HEK293T (cell line): ENCODE measurements around the gene GARNL3.

Experiments
- CTCF ChIA-PET: fragments of 350-600 bp; formaldehyde crosslinking; extraction: SDS; loops from one replicate; lab custom pipeline; 2021; ENCODE audit warnings: antibody characterized with exemption, inconsistent platforms; lab: Yijun Ruan, JAX
- POLR2A ChIA-PET: fragments of 350-600 bp; formaldehyde crosslinking; extraction: SDS; loops from one replicate; lab custom pipeline; 2020; ENCODE audit warnings: antibody characterized with exemption, inconsistent platforms; lab: Yijun Ruan, JAX
- DNase-seq: peaks from one replicate; pipeline ENCODE4 v3.0.0; 2012; ENCODE audit warnings: mixed read lengths; ENCODE audit errors: extremely low spot score
- ARNT ChIP-seq: fragments of 450-650 bp; IDR thresholded peaks from 2 replicates; pipeline ENCODE4 v1.6.1; 2017; ENCODE audit warnings: mild to moderate bottlenecking
- BHLHE40 ChIP-seq: fragments of 450-650 bp; IDR thresholded peaks from 2 replicates; pipeline ENCODE4 v1.6.1; 2016; ENCODE audit warnings: mild to moderate bottlenecking, moderate library complexity, borderline replicate concordance
- CTBP1 ChIP-seq: fragments of 450-650 bp; IDR thresholded peaks from 2 replicates; pipeline ENCODE4 v1.6.1; 2016; ENCODE audit warnings: borderline replicate concordance
- ELF4 ChIP-seq: fragments of 450-650 bp; IDR thresholded peaks from 2 replicates; pipeline ENCODE4 v1.6.1; 2017; ENCODE audit warnings: antibody characterized with exemption
- FOXA1 ChIP-seq: fragments of 450-650 bp; IDR thresholded peaks from 2 replicates; pipeline ENCODE4 v1.6.1; 2016; ENCODE audit warnings: mild to moderate bottlenecking
- FOXK2 ChIP-seq: fragments of 450-650 bp; IDR thresholded peaks from 2 replicates; pipeline ENCODE4 v1.6.1; 2016; ENCODE audit warnings: mild to moderate bottlenecking
- FOXM1 ChIP-seq: fragments of 450-650 bp; IDR thresholded peaks from 2 replicates; pipeline ENCODE4 v1.6.1; 2017; ENCODE audit warnings: mild to moderate bottlenecking, borderline replicate concordance
- HDGF ChIP-seq: fragments of 450-650 bp; IDR thresholded peaks from 2 replicates; pipeline ENCODE4 v1.6.1; 2017; ENCODE audit warnings: antibody characterized with exemption, borderline replicate concordance
- L3MBTL2 ChIP-seq: fragments of 450-650 bp; conservative IDR thresholded peaks from 2 replicates; pipeline ENCODE4 v1.6.1; 2016; ENCODE audit warnings: mild to moderate bottlenecking
- LEF1 ChIP-seq: fragments of 450-650 bp; IDR thresholded peaks from 2 replicates; pipeline ENCODE4 v1.6.1; 2017; ENCODE audit warnings: mild to moderate bottlenecking, borderline replicate concordance
- NFRKB ChIP-seq: fragments of 450-650 bp; IDR thresholded peaks from 2 replicates; pipeline ENCODE4 v1.6.1; 2016; ENCODE audit warnings: mild to moderate bottlenecking, moderate library complexity
- SP1 ChIP-seq: fragments of 450-650 bp; IDR thresholded peaks from 2 replicates; pipeline ENCODE4 v1.6.1; 2017
- SUZ12 ChIP-seq: fragments of 450-650 bp; IDR thresholded peaks from 2 replicates; pipeline ENCODE4 v1.6.1; 2016; ENCODE audit warnings: mild to moderate bottlenecking
- TARDBP ChIP-seq: fragments of 450-650 bp; IDR thresholded peaks from 2 replicates; pipeline ENCODE4 v1.6.1; 2016
- ZNF384 ChIP-seq: fragments of 450-650 bp; IDR thresholded peaks from 2 replicates; pipeline ENCODE4 v1.6.1; 2016
- TF ChIP-seq, protein P1 (sequence below): fragments of 450-650 bp; IDR thresholded peaks from 2 replicates; pipeline ENCODE4 v1.6.1; 2016

GARNL3 gene

DNA sequence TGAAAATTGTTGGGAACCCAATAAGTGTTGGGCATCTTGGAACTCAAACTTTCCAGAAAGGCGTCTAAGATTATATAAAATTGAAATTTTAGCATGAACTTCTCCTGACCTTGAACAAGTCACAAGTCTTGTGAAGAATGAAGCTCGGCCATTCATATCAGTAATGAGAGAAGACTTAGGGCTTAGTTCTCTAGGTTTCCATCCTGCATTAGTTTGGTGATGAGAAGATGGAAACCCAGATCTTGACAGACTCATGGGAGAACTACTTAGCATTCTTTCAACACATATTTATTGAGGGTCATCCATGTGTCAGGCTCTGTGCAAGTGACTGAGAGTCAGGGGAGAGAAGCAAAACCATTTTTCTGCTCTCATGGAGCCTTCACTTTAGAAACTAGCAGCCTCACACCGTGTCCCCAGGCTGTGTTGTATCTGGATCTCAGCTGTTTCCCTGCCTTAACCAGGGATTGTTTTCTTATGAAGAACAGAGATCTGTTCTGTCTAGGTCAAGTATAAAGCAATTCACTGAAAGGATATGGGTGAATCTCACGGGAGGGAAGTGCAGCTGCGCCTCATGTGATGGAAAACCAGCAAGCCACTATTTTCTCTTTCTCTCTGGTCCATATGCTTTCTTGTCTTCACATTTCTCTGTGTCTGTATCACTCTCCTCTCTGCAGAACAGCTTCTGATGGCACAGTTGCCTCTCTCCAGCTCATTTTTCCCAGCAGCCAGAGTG is 3.4 kb downstream of the GARNL3 start:
- no peak for DNase-seq
- POLR2A ChIA-PET: interaction anchor here (0.9 kb wide), 1 partner anchor 24 kb away, joined by 3 read pairs; no protein-coding TSS in a partner anchor
- CTCF ChIA-PET: no interaction called here
- TF ChIP-seq CTBP1: no peak
- no peak for TF ChIP-seq FOXM1
- TF ChIP-seq ZNF384: no peak
- no peak for TF ChIP-seq ELF4
- no peak for TF ChIP-seq NFRKB
- TF ChIP-seq L3MBTL2: no peak
- no peak for TF ChIP-seq BHLHE40
- TF ChIP-seq ARNT: no peak
- no peak for TF ChIP-seq FOXK2
- no peak for TF ChIP-seq SP1
- no peak for TF ChIP-seq FOXA1
- TF ChIP-seq LEF1: no peak
- TF ChIP-seq HDGF: no peak
- no peak for TF ChIP-seq SUZ12
- TF ChIP-seq, protein P1, sequence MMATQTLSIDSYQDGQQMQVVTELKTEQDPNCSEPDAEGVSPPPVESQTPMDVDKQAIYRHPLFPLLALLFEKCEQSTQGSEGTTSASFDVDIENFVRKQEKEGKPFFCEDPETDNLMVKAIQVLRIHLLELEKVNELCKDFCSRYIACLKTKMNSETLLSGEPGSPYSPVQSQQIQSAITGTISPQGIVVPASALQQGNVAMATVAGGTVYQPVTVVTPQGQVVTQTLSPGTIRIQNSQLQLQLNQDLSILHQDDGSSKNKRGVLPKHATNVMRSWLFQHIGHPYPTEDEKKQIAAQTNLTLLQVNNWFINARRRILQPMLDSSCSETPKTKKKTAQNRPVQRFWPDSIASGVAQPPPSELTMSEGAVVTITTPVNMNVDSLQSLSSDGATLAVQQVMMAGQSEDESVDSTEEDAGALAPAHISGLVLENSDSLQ: no peak
- TF ChIP-seq TARDBP: no peak

DNA sequence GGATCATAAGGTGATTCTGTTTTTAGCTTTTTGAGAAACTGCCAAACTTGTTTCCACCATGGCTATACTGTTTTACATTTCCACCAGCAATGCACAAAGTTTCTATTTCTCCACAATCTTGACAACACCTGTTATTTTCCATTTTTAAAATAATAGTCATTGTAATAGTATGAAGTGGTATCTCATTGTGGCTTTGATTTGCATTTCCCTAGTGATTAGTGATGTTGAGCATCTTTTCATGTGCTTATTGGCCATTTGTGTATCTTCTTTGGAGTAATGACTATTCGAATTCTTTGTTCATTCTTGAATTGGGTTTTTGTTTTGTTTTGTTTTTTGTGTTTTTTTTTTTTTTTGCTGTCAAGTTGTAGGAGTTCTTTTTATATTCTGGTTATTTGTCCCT is 4.9 kb downstream of the GARNL3 start:
- no peak for DNase-seq
- TF ChIP-seq HDGF (no peak), SP1 (no peak), ZNF384 (no peak), FOXM1 (no peak), L3MBTL2 (no peak), ELF4 (no peak)
- TF ChIP-seq, protein P1: no peak
- CTCF ChIA-PET: no interaction called here
- POLR2A ChIA-PET: no interaction called here

DNA sequence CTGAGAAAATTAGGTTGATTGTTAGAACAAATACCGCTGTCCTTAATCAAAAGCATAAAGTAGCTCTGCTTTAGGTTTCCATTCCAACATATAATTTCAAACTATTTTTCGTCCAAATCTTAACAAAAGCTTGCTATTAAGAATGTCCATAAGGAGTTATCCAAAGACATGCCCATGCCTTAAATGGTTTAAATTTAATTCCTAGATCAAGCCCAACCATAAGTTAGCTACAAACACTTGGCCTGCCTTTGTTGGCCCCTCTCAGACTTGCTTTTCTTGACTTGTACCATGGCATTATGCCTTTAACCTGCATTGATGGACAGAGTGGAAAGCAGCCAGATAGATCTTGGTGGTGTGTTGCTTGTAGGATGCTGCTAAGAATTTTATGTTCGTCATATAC is 8.8 kb downstream of the GARNL3 start:
- TF ChIP-seq FOXM1 (no peak), SUZ12 (no peak), FOXA1 (no peak), TARDBP (no peak), ELF4 (no peak), LEF1 (no peak), SP1 (no peak), ZNF384 (no peak), ARNT (no peak)
- ChIA-PET POLR2A (no interaction called here), CTCF (no interaction called here)
- no peak for DNase-seq

DNA sequence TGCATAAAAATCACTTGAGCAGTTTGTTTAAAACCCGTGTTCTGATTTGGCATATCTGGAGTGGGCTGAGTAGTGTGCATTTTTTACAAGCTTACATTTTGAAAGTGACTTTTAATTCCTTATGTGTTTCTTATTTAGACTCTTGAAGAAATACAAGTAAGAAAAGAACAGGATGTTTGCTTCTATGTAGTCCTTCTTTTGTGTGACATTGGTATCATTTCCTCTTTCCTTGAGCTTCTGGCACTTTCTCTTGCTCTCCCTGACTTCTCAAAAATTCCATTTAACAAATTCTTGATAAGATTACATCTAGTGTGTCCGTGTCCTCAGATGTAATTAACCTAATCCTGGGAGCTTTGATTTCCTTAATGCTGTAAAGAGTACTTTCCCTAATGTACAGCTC is 12.5 kb downstream of the GARNL3 start:
- DNase-seq: no peak
- ChIA-PET POLR2A (no interaction called here), CTCF (no interaction called here)
- no peak for TF ChIP-seq L3MBTL2
- TF ChIP-seq, protein P1: no peak
- no peak for TF ChIP-seq TARDBP

DNA sequence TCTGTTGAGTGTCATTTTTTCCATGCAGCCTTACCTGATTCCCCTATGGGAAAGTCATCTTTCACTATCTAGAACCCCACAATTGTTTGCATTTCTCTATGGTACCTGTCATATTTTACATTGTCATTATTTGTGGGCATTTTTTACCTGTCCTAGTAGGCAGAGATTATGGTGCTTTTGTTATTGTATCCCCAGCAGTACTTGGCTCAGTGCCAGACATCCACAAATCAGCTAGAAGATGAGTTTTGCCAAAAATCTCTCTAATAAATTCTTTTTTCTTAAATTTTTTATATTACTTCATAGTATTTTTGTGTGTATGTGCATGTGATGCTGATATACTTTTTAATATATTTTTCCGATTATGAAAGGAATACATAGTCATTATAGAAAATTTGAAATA is 13.2 kb downstream of the GARNL3 start:
- POLR2A ChIA-PET: no interaction called here
- CTCF ChIA-PET: no interaction called here

DNA sequence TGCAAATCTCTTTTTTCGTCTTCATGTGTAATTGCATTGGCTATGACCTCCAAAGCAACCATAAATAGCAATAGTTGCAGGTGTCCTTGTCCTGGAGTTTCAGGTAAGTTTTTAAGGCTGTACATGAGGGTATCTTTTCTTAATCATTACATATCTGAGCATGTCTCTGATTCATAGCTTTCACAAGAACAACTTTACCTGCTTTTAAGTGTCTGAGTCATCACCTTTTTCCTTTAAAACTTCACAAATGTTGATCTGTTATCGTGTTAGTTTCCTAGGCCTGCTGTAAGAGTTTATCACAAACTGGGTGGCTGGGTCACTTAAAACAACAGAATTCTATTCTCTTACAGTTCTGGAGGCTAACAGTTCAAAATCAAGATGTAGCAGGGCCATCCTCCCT is 13.8 kb downstream of the GARNL3 start:
- TF ChIP-seq NFRKB (no peak), CTBP1 (no peak), ELF4 (no peak), ZNF384 (no peak), L3MBTL2 (no peak), TARDBP (no peak), ARNT (no peak), SP1 (no peak), FOXM1 (no peak), FOXK2 (no peak)
- TF ChIP-seq, protein P1: no peak
- ChIA-PET POLR2A (no interaction called here), CTCF (no interaction called here)
- no peak for DNase-seq

More for the DNA sequence above, 13.2 kb downstream of the GARNL3 start:
- no peak for DNase-seq
- TF ChIP-seq ARNT: no peak
